ENCODE data around the gene IL1R1. TPM values are rescaled to one million over a fixed set of nuclear protein-coding genes. Genes with fewer than 3 reads are reported as not detected.
"Not testable (repeated sequence)": the region's sequence is repeated elsewhere in the genome, so short reads cannot be mapped to it uniquely, and the experiment has no call there.

The IL1R1 gene
- total RNA-seq, 2 donors from 2014 or later: 41.7 to 68.1 TPM

- peaks cover 54% of the 10 kb centered on the region for H3K36me3 Mint-ChIP-seq (ENCODE audit: low read depth)
- peaks cover 33% of the 10 kb centered on the region for H3K4me1 Mint-ChIP-seq
- no peak overlapping the region for H3K27ac Mint-ChIP-seq
- no peaks in the 10 kb centered on the region for H3K9me3 Mint-ChIP-seq
- H3K4me3 Mint-ChIP-seq: peak overlapping the region; percentile 10
- no peaks in the 10 kb centered on the region for H3K27me3 Mint-ChIP-seq
- ATAC-seq (replicated peaks): no peak
Observed at GRCh38 chr2:102119255-102119654, 23.3 kb upstream of the IL1R1 start.

- H3K9me3 Mint-ChIP-seq: no peaks in the 10 kb centered on the region
- H3K27me3 Mint-ChIP-seq: no peaks in the 10 kb centered on the region
- peak overlapping the region; percentile 17 for H3K27ac Mint-ChIP-seq
- ATAC-seq (replicated peaks): peak; percentile 30
- H3K4me3 Mint-ChIP-seq: peak overlapping the region; percentile 9
- peaks cover 23% of the 10 kb centered on the region for H3K4me1 Mint-ChIP-seq
- peaks cover 48% of the 10 kb centered on the region for H3K36me3 Mint-ChIP-seq (ENCODE audit: low read depth)
Observed at GRCh38 chr2:102120261-102120660, 22.3 kb upstream of the IL1R1 start.

GRCh38 chr2:102120701-102121159, 21.8 kb upstream of the IL1R1 start:
- no peak overlapping the region for H3K4me3 Mint-ChIP-seq
- peaks cover 18% of the 10 kb centered on the region for H3K4me1 Mint-ChIP-seq
- ATAC-seq (replicated peaks): no peak
- H3K27ac Mint-ChIP-seq: no peak overlapping the region
- H3K36me3 Mint-ChIP-seq (ENCODE audit: low read depth): peaks cover 43% of the 10 kb centered on the region
- no peaks in the 10 kb centered on the region for H3K27me3 Mint-ChIP-seq
- no peaks in the 10 kb centered on the region for H3K9me3 Mint-ChIP-seq

- ATAC-seq (replicated peaks): peak; percentile 21
- Mint-ChIP-seq H3K9me3 (no peaks in the 10 kb centered on the region), H3K27me3 (no peaks in the 10 kb centered on the region), H3K36me3 (ENCODE audit: low read depth) (peaks cover 30% of the 10 kb centered on the region), H3K4me1 (peaks cover 7% of the 10 kb centered on the region), H3K4me3 (no peak overlapping the region), H3K27ac (no peak overlapping the region)
Observed at GRCh38 chr2:102122115-102122514, 20.4 kb upstream of the IL1R1 start.

- Mint-ChIP-seq H3K9me3 (no peaks in the 10 kb centered on the region), H3K27me3 (no peaks in the 10 kb centered on the region), H3K27ac (no peak overlapping the region), H3K36me3 (ENCODE audit: low read depth) (peaks cover 28% of the 10 kb centered on the region), H3K4me3 (no peak overlapping the region), H3K4me1 (peaks cover 15% of the 10 kb centered on the region)
- no peak for ATAC-seq (replicated peaks)
Observed at GRCh38 chr2:102122909-102123308, 19.6 kb upstream of the IL1R1 start.

- not testable (repeated sequence) for H3K4me3 Mint-ChIP-seq; H3K9me3 Mint-ChIP-seq; ATAC-seq (replicated peaks); H3K27ac Mint-ChIP-seq; H3K27me3 Mint-ChIP-seq
- peaks cover 24% of the 10 kb centered on the region for H3K4me1 Mint-ChIP-seq
- peaks cover 39% of the 10 kb centered on the region for H3K36me3 Mint-ChIP-seq (ENCODE audit: low read depth)
Observed at GRCh38 chr2:102124421-102124820, 18.1 kb upstream of the IL1R1 start.

- Mint-ChIP-seq H3K4me1 (peaks cover 23% of the 10 kb centered on the region), H3K27ac (no peak overlapping the region)
Observed at GRCh38 chr2:102126169-102126568, 16.4 kb upstream of the IL1R1 start.

GRCh38 chr2:102126660-102127059, 15.9 kb upstream of the IL1R1 start:
- Mint-ChIP-seq H3K4me3 (peak overlapping the region; percentile 46), H3K9me3 (peaks cover 6% of the 10 kb centered on the region), H3K27ac (peak overlapping the region; percentile 83), H3K27me3 (no peaks in the 10 kb centered on the region), H3K36me3 (ENCODE audit: low read depth) (peaks cover 41% of the 10 kb centered on the region), H3K4me1 (peaks cover 28% of the 10 kb centered on the region)
- no peak for ATAC-seq (replicated peaks)

More at GRCh38 chr2:102126169-102126568, 16.4 kb upstream of the IL1R1 start:
- peaks cover 2% of the 10 kb centered on the region for H3K9me3 Mint-ChIP-seq
- H3K36me3 Mint-ChIP-seq (ENCODE audit: low read depth): peaks cover 41% of the 10 kb centered on the region
- no peaks in the 10 kb centered on the region for H3K27me3 Mint-ChIP-seq
- peak overlapping the region; percentile 46 for H3K4me3 Mint-ChIP-seq
- ATAC-seq (replicated peaks): no peak

GRCh38 chr2:102129082-102129481, 13.5 kb upstream of the IL1R1 start:
- peaks cover 33% of the 10 kb centered on the region for H3K4me1 Mint-ChIP-seq
- H3K9me3 Mint-ChIP-seq: peaks cover 10% of the 10 kb centered on the region
- peak overlapping the region; percentile 46 for H3K4me3 Mint-ChIP-seq
- H3K36me3 Mint-ChIP-seq (ENCODE audit: low read depth): peaks cover 44% of the 10 kb centered on the region
- H3K27ac Mint-ChIP-seq: peak overlapping the region; percentile 83
- no peaks in the 10 kb centered on the region for H3K27me3 Mint-ChIP-seq
- ATAC-seq (replicated peaks): no peak

- Mint-ChIP-seq H3K27ac (peak overlapping the region; percentile 48), H3K4me3 (peak overlapping the region; percentile 56), H3K9me3 (peaks cover 10% of the 10 kb centered on the region), H3K36me3 (ENCODE audit: low read depth) (peaks cover 40% of the 10 kb centered on the region), H3K27me3 (no peaks in the 10 kb centered on the region), H3K4me1 (peaks cover 33% of the 10 kb centered on the region)
- ATAC-seq (replicated peaks): no peak
Observed at GRCh38 chr2:102129951-102130646, 12.4 kb upstream of the IL1R1 start.

GRCh38 chr2:102130647-102130991, 11.9 kb upstream of the IL1R1 start:
- peak overlapping the region; percentile 56 for H3K4me3 Mint-ChIP-seq
- peaks cover 40% of the 10 kb centered on the region for H3K36me3 Mint-ChIP-seq (ENCODE audit: low read depth)
- H3K9me3 Mint-ChIP-seq: peaks cover 10% of the 10 kb centered on the region
- no peak for ATAC-seq (replicated peaks)
- H3K27me3 Mint-ChIP-seq: no peaks in the 10 kb centered on the region
- peaks cover 33% of the 10 kb centered on the region for H3K4me1 Mint-ChIP-seq
- H3K27ac Mint-ChIP-seq: peak overlapping the region; percentile 48

- peaks cover 41% of the 10 kb centered on the region for H3K36me3 Mint-ChIP-seq (ENCODE audit: low read depth)
- peak overlapping the region; percentile 48 for H3K27ac Mint-ChIP-seq
- H3K4me1 Mint-ChIP-seq: peaks cover 35% of the 10 kb centered on the region
- peak overlapping the region; percentile 56 for H3K4me3 Mint-ChIP-seq
- no peaks in the 10 kb centered on the region for H3K27me3 Mint-ChIP-seq
- no peak for ATAC-seq (replicated peaks)
- H3K9me3 Mint-ChIP-seq: peaks cover 10% of the 10 kb centered on the region
Observed at GRCh38 chr2:102131564-102131963, 11.0 kb upstream of the IL1R1 start.

- peaks cover 7% of the 10 kb centered on the region for H3K9me3 Mint-ChIP-seq
- H3K4me1 Mint-ChIP-seq: peaks cover 36% of the 10 kb centered on the region
- H3K4me3 Mint-ChIP-seq: peak overlapping the region; percentile 92
- H3K27ac Mint-ChIP-seq: peak overlapping the region; percentile 89
- no peaks in the 10 kb centered on the region for H3K27me3 Mint-ChIP-seq
- peaks cover 52% of the 10 kb centered on the region for H3K36me3 Mint-ChIP-seq (ENCODE audit: low read depth)
- peak; percentile 91 for ATAC-seq (replicated peaks)
Observed at GRCh38 chr2:102137138-102137537, 5.4 kb upstream of the IL1R1 start.

- Mint-ChIP-seq H3K9me3 (peaks cover 3% of the 10 kb centered on the region), H3K36me3 (ENCODE audit: low read depth) (peaks cover 56% of the 10 kb centered on the region), H3K4me3 (peak overlapping the region; percentile 92), H3K27ac (peak overlapping the region; percentile 89), H3K27me3 (no peaks in the 10 kb centered on the region), H3K4me1 (peaks cover 36% of the 10 kb centered on the region)
- peak; percentile 33 for ATAC-seq (replicated peaks)
Observed at GRCh38 chr2:102138331-102138730, 4.2 kb upstream of the IL1R1 start.

- H3K9me3 Mint-ChIP-seq: peaks cover 5% of the 10 kb centered on the region
- peak overlapping the region; percentile 92 for H3K4me3 Mint-ChIP-seq
- H3K27ac Mint-ChIP-seq: peak overlapping the region; percentile 95
- H3K4me1 Mint-ChIP-seq: peaks cover 36% of the 10 kb centered on the region
- ATAC-seq (replicated peaks): no peak
- H3K27me3 Mint-ChIP-seq: no peaks in the 10 kb centered on the region
- peaks cover 71% of the 10 kb centered on the region for H3K36me3 Mint-ChIP-seq (ENCODE audit: low read depth)
Observed at GRCh38 chr2:102139851-102140250, 2.7 kb upstream of the IL1R1 start.

Data from activated T-helper 17 cell treated with anti-CD3 and anti-CD28 coated beads, Interleukin-2, amount 50 U/mL, for 72 hours (primary cell).